SW480 (cell line): ENCODE results near the gene TESMIN.

ENCODE experiments used
- DNase-seq: peaks from one replicate; pipeline ENCODE4 v3.0.0-alpha.2; 2016; ENCODE audit warnings: low spot score

The TESMIN gene

GRCh38 chr11:68660066-68660810 is 91.1 kb downstream of the TESMIN start:
- DNase-seq = no peak

- peak; percentile 44 for DNase-seq
These were observed 92.0 kb downstream of the TESMIN start for GRCh38 chr11:68659158-68659921.

- DNase-seq = no peak
These were observed 92.7 kb downstream of the TESMIN start for GRCh38 chr11:68658661-68659060.

GRCh38 chr11:68658097-68658496 is 93.2 kb downstream of the TESMIN start:
- no peak for DNase-seq
